AG09309 (cell line): ENCODE data around the gene GPM6B.

ENCODE experiments used
- DNase-seq: peaks from one replicate; pipeline ENCODE4 v3.0.0-alpha.2; 2010; ENCODE audit warnings: low read depth
- H3K4me3 ChIP-seq: 2 replicates; pipeline ENCODE4 v1.5.1; 2011; ENCODE audit warnings: mild to moderate bottlenecking, low read depth, low read length, moderate library complexity; ENCODE audit not compliant: control insufficient read depth
- CTCF ChIP-seq: IDR thresholded peaks from 2 replicates; pipeline ENCODE4 v1.5.1; 2011; ENCODE audit warnings: mild to moderate bottlenecking, low read depth, low read length, inconsistent platforms; ENCODE audit not compliant: insufficient read depth, control insufficient read depth; ENCODE audit errors: missing control alignments

The GPM6B gene

GRCh38 chrX:13825178-13825762, 8.4 kb upstream of the GPM6B start:
- H3K4me3 ChIP-seq: no peak overlapping the region
- TF ChIP-seq CTCF: no peak
- no peak for DNase-seq

DNA sequence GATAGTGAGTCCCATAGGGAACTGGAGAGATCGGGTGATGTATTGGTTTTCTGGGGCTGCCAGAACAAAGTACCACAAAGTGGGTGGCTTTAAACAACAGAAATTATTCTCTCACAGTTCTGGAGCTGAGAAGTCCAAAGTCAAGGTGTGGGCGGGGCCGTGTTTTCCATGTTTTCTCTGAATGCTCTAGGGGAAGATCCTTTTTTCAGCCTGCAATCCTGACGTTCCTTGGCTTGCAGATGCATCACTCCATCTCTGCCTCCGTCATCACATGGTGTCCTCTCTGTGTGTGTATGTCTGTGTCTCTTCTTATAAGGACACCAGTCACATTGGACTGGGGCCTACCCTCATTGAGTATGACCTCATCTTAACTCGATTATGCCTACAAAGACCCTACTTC, 7.9 kb upstream of the GPM6B start:
- no peak for DNase-seq
- TF ChIP-seq CTCF: no peak
- H3K4me3 ChIP-seq: no peak overlapping the region

DNA sequence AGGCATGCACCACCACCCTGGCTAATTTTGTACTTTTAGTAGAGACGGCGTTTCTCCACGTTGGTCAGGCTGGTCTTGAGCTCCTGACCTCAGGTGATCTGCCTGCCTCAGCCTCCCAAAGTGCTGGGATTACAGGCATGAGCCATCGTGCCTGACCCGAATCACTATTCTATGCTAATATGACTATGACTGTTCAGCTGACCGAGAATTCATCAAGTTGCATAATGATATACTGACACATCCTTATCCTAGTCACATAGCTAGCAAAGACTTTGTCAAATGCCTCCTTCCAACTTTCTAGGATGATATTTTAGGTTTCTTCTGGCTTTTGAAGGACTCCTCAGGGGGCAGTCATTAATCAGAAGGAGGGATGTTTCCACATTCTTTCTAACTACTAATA, 4.8 kb upstream of the GPM6B start:
- no peak for DNase-seq
- no peak for TF ChIP-seq CTCF

DNA sequence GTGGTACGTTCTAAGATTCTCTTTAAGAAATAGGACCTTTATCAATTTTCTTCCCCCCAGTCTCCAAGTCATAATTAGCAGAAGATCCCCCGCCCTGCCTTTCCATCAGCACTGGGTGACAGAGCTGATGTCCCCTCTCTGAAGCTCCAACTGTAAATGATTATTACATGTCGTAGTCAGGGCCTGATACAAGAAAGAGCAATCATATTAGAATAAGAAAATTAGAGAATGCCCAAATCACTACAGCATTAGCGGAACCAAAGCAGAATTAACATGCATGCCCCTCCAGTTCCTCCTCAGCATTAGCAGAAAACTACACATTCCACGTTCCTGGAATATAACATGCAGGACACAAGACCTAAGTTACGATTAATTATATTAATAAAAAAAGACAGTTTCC, 717 bp downstream of the GPM6B start:
- TF ChIP-seq CTCF: no peak
- H3K4me3 ChIP-seq: no peak overlapping the region
- no peak for DNase-seq

More for the DNA sequence above, 4.8 kb upstream of the GPM6B start:
- H3K4me3 ChIP-seq: no peak overlapping the region

DNA sequence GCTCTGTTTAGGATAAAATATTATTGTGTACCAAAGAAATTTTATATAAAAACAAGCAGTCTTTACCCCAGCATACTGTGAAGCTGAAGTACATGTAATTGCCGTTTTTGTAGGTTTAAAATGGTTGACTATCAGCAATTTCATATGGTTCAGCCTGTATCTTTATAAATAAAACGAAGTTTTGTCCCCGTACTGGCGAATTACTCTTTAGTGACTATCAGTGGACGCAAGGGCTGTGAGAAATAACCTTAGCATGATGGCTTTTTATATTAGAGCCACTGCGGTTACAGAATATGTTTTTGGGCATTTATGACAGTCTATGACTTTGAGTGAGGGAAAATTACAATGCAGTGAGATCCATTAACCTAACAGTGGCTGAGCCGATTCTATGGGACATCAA, 1.2 kb downstream of the GPM6B start:
- no peak for TF ChIP-seq CTCF
- no peak for DNase-seq
- no peak overlapping the region for H3K4me3 ChIP-seq

GRCh38 chrX:13808865-13809264, 8.0 kb downstream of the GPM6B start:
- no peak overlapping the region for H3K4me3 ChIP-seq
- DNase-seq: no peak
- TF ChIP-seq CTCF: no peak

GRCh38 chrX:13808293-13808692, 8.6 kb downstream of the GPM6B start:
- H3K4me3 ChIP-seq: no peak overlapping the region
- no peak for TF ChIP-seq CTCF
- no peak for DNase-seq
